ENCODE measurements around the gene AGBL4.
"Not testable (repeated sequence)": the region's sequence is repeated elsewhere in the genome, so short reads cannot be mapped to it uniquely, and the experiment has no call there.

AGBL4 gene

DNA sequence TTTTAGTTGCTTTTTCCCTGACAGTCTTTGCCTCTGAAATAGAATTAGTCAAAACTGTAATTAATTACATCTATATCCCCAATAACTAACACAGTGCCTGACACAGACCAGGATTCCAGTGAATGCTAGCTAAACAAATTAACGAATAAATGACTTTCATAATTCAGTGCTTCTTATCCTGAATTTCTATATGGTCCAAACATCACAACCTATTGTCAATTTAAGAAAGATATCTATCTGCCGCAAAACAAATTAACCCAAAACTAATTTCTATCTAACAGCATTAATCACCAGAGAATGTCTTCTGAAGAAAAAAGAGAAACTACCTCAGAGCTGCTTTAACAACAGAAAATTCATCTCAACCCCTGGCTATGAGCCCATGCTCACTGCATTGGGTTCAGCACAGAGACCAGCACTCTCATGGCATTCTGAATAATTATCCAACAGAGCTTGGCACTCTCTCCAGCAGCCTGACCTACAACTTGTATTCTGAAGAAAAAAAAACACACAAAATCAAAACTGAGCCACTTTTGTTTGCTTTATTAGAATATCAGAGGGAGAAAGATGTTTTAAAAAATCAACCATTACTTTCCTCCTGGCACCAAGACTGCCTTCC, 699.7 kb downstream of the AGBL4 start:
- H3K27ac ChIP-seq (ENCODE audit: low read depth, low read length): no peak overlapping the region
- H3K4me1 ChIP-seq (ENCODE audit: control insufficient read depth in 1 of 2, insufficient read depth in 2 of 2, low read length in 2 of 2): no peaks in the 10 kb centered on the region
- H3K27me3 ChIP-seq (ENCODE audit: control insufficient read depth in 1 of 2, insufficient read depth in 2 of 2, low read length in 2 of 2): no peaks in the 10 kb centered on the region
- H3K9ac ChIP-seq (ENCODE audit: low read depth in 1 of 2, low read length in 2 of 2): no peak overlapping the region
- no peaks in the 10 kb centered on the region for H3K36me3 ChIP-seq (ENCODE audit: control insufficient read depth in 1 of 2, insufficient read depth in 2 of 2, low read length in 2 of 2)
- no peak overlapping the region for H3K4me3 ChIP-seq (ENCODE audit: low read depth in 1 of 2, low read length in 2 of 2)
- no peaks in the 10 kb centered on the region for H3K9me3 ChIP-seq (ENCODE audit: control insufficient read depth in 1 of 2, low read length in 2 of 2)

- H3K36me3 ChIP-seq (ENCODE audit: control insufficient read depth in 1 of 2, insufficient read depth in 2 of 2, low read length in 2 of 2); H3K9ac ChIP-seq (ENCODE audit: low read depth in 1 of 2, low read length in 2 of 2); H3K9me3 ChIP-seq (ENCODE audit: control insufficient read depth in 1 of 2, low read length in 2 of 2); H3K27me3 ChIP-seq (ENCODE audit: control insufficient read depth in 1 of 2, insufficient read depth in 2 of 2, low read length in 2 of 2); H3K4me3 ChIP-seq (ENCODE audit: low read depth in 1 of 2, low read length in 2 of 2); H3K4me1 ChIP-seq (ENCODE audit: control insufficient read depth in 1 of 2, insufficient read depth in 2 of 2, low read length in 2 of 2); H3K27ac ChIP-seq (ENCODE audit: low read depth, low read length): not testable (repeated sequence)
These were observed 703.3 kb downstream of the AGBL4 start for GRCh38 chr1:49320493-49320892.

DNA sequence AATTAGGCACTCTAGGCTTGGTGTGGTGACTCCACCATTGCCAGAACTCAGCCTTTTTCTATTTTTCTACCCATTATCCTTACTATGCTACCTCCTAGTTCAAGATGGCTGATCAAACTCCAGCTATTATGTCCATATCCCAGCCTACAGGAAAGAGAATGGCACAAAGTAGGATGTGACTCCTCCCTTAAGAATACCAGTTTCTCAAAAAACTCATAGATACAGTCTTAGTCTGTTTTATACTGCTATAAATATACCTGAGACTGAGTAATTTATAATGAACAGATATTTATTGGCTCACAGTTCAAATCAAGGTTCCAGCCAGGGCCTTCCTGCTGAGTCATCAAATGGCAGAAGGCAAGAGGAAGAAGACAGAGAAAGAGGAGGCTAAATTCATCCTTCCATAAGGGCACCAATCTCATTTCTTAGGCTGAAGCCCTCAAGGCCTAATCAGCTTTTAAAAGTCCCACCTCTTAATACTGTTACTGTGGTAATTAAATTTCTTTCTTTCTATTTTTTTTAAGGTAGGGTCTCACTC, 704.3 kb downstream of the AGBL4 start:
- Histone ChIP-seq H3K9me3 (ENCODE audit: control insufficient read depth in 1 of 2, low read length in 2 of 2) (no peaks in the 10 kb centered on the region), H3K36me3 (ENCODE audit: control insufficient read depth in 1 of 2, insufficient read depth in 2 of 2, low read length in 2 of 2) (no peaks in the 10 kb centered on the region), H3K4me3 (ENCODE audit: low read depth in 1 of 2, low read length in 2 of 2) (no peak overlapping the region), H3K27ac (ENCODE audit: low read depth, low read length) (no peak overlapping the region), H3K9ac (ENCODE audit: low read depth in 1 of 2, low read length in 2 of 2) (no peak overlapping the region), H3K27me3 (ENCODE audit: control insufficient read depth in 1 of 2, insufficient read depth in 2 of 2, low read length in 2 of 2) (no peaks in the 10 kb centered on the region), H3K4me1 (ENCODE audit: control insufficient read depth in 1 of 2, insufficient read depth in 2 of 2, low read length in 2 of 2) (no peaks in the 10 kb centered on the region)

DNA sequence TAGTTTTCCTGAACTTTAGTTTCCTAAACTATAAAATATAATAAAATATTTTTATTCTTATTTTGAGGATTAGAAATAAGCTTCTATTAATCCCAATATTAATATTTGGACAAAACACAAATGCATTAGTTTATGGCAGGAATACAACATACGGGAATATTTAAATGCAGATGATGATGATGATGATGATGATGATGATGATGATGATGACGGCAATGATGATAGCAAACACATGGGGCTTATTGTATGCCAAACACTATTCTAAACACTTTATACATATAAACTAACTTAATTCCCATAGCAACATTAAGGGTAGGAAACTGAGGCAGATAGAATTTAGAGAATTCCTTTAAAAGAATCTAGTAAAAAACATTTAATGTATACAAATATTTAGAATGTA, 705.5 kb downstream of the AGBL4 start:
- Histone ChIP-seq H3K9ac (ENCODE audit: low read depth in 1 of 2, low read length in 2 of 2) (no peak overlapping the region), H3K27ac (ENCODE audit: low read depth, low read length) (no peak overlapping the region), H3K4me1 (ENCODE audit: control insufficient read depth in 1 of 2, insufficient read depth in 2 of 2, low read length in 2 of 2) (no peaks in the 10 kb centered on the region), H3K27me3 (ENCODE audit: control insufficient read depth in 1 of 2, insufficient read depth in 2 of 2, low read length in 2 of 2) (no peaks in the 10 kb centered on the region), H3K4me3 (ENCODE audit: low read depth in 1 of 2, low read length in 2 of 2) (no peak overlapping the region), H3K36me3 (ENCODE audit: control insufficient read depth in 1 of 2, insufficient read depth in 2 of 2, low read length in 2 of 2) (no peaks in the 10 kb centered on the region), H3K9me3 (ENCODE audit: control insufficient read depth in 1 of 2, low read length in 2 of 2) (no peaks in the 10 kb centered on the region)

DNA sequence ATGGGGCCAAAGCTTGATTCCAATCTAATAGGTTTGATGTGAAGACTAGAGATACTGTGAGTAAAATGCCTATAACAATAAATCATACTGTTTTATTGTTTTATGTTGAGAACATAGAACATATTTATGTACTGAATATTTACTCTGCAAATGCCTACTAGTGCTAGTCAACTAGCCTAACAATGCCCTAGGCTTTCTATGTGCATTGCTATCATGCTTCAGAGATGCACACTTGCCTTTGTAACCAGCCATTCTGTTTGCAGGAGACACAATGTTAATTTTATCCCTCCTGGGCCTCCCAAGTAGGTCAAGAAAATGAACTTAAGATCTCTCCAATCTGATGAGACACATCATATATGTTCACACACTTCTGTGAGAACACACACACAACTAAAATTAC, 716.3 kb downstream of the AGBL4 start:
- no peaks in the 10 kb centered on the region for H3K36me3 ChIP-seq (ENCODE audit: control insufficient read depth in 1 of 2, insufficient read depth in 2 of 2, low read length in 2 of 2)
- no peaks in the 10 kb centered on the region for H3K27me3 ChIP-seq (ENCODE audit: control insufficient read depth in 1 of 2, insufficient read depth in 2 of 2, low read length in 2 of 2)
- H3K9ac ChIP-seq (ENCODE audit: low read depth in 1 of 2, low read length in 2 of 2): no peak overlapping the region
- H3K4me3 ChIP-seq (ENCODE audit: low read depth in 1 of 2, low read length in 2 of 2): no peak overlapping the region
- peaks cover 0 to 4% of the 10 kb centered on the region in 2 donors for H3K9me3 ChIP-seq (ENCODE audit: control insufficient read depth in 1 of 2, low read length in 2 of 2)
- no peaks in the 10 kb centered on the region for H3K4me1 ChIP-seq (ENCODE audit: control insufficient read depth in 1 of 2, insufficient read depth in 2 of 2, low read length in 2 of 2)
- H3K27ac ChIP-seq (ENCODE audit: low read depth, low read length): no peak overlapping the region

GRCh38 chr1:49306507-49307070, 717.2 kb downstream of the AGBL4 start:
- Histone ChIP-seq H3K4me3 (ENCODE audit: low read depth in 1 of 2, low read length in 2 of 2) (no peak overlapping the region), H3K9ac (ENCODE audit: low read depth in 1 of 2, low read length in 2 of 2) (no peak overlapping the region), H3K4me1 (ENCODE audit: control insufficient read depth in 1 of 2, insufficient read depth in 2 of 2, low read length in 2 of 2) (no peaks in the 10 kb centered on the region), H3K27ac (ENCODE audit: low read depth, low read length) (no peak overlapping the region), H3K27me3 (ENCODE audit: control insufficient read depth in 1 of 2, insufficient read depth in 2 of 2, low read length in 2 of 2) (no peaks in the 10 kb centered on the region), H3K9me3 (ENCODE audit: control insufficient read depth in 1 of 2, low read length in 2 of 2) (peaks cover 0 to 4% of the 10 kb centered on the region in 2 donors), H3K36me3 (ENCODE audit: control insufficient read depth in 1 of 2, insufficient read depth in 2 of 2, low read length in 2 of 2) (no peaks in the 10 kb centered on the region)

DNA sequence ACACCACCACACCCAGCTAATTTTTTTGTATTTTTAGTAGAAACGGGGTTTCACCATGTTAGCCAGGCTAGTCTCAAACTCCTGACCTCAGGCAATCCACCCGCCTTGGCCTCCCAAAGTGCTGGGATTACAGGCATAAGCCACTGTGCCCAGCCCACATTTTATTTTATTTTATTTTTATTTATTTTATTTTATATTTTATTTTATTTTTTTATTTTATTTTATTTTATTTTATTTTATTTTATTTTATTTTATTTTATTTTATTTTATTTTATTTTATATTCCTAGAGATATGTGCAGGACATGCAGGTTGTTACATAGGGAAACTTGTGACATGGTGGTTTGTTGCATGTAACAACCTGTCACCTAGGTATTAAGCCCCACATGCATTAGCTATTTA, 721.4 kb downstream of the AGBL4 start:
- not testable (repeated sequence) for H3K27ac ChIP-seq (ENCODE audit: low read depth, low read length); H3K9ac ChIP-seq (ENCODE audit: low read depth in 1 of 2, low read length in 2 of 2); H3K36me3 ChIP-seq (ENCODE audit: control insufficient read depth in 1 of 2, insufficient read depth in 2 of 2, low read length in 2 of 2); H3K27me3 ChIP-seq (ENCODE audit: control insufficient read depth in 1 of 2, insufficient read depth in 2 of 2, low read length in 2 of 2); H3K4me3 ChIP-seq (ENCODE audit: low read depth in 1 of 2, low read length in 2 of 2); H3K4me1 ChIP-seq (ENCODE audit: control insufficient read depth in 1 of 2, insufficient read depth in 2 of 2, low read length in 2 of 2); H3K9me3 ChIP-seq (ENCODE audit: control insufficient read depth in 1 of 2, low read length in 2 of 2)

DNA sequence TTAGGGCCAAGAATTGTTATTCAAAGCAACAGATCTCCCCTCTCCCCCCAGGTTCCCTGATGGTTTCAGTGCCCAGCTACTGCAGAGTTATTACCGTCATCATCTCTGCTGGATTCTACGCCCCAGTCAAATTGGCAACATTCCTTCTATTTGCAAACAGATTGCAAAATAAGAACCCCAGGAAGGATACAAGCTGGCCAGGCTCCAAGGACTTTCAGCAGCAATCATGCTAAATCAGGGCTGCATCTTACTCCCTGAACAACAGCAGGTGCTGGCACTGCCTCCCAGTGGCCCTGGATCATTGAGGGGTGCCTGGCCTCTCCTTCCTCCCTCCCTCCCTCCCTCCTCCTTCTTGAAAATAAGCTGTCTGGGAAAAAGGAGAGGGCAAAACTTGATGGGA, 725.5 kb downstream of the AGBL4 start:
- Histone ChIP-seq H3K9ac (ENCODE audit: low read depth in 1 of 2, low read length in 2 of 2) (no peak overlapping the region), H3K27me3 (ENCODE audit: control insufficient read depth in 1 of 2, insufficient read depth in 2 of 2, low read length in 2 of 2) (no peaks in the 10 kb centered on the region), H3K36me3 (ENCODE audit: control insufficient read depth in 1 of 2, insufficient read depth in 2 of 2, low read length in 2 of 2) (no peaks in the 10 kb centered on the region), H3K4me3 (ENCODE audit: low read depth in 1 of 2, low read length in 2 of 2) (no peak overlapping the region), H3K9me3 (ENCODE audit: control insufficient read depth in 1 of 2, low read length in 2 of 2) (peaks cover 0 to 4% of the 10 kb centered on the region in 2 donors), H3K27ac (ENCODE audit: low read depth, low read length) (no peak overlapping the region), H3K4me1 (ENCODE audit: control insufficient read depth in 1 of 2, insufficient read depth in 2 of 2, low read length in 2 of 2) (no peaks in the 10 kb centered on the region)

GRCh38 chr1:49297783-49298182, 726.0 kb downstream of the AGBL4 start:
- H3K27ac ChIP-seq (ENCODE audit: low read depth, low read length): no peak overlapping the region
- peaks cover 0 to 6% of the 10 kb centered on the region in 2 donors for H3K9me3 ChIP-seq (ENCODE audit: control insufficient read depth in 1 of 2, low read length in 2 of 2)
- H3K4me3 ChIP-seq (ENCODE audit: low read depth in 1 of 2, low read length in 2 of 2): no peak overlapping the region
- H3K36me3 ChIP-seq (ENCODE audit: control insufficient read depth in 1 of 2, insufficient read depth in 2 of 2, low read length in 2 of 2): no peaks in the 10 kb centered on the region
- no peaks in the 10 kb centered on the region for H3K4me1 ChIP-seq (ENCODE audit: control insufficient read depth in 1 of 2, insufficient read depth in 2 of 2, low read length in 2 of 2)
- H3K27me3 ChIP-seq (ENCODE audit: control insufficient read depth in 1 of 2, insufficient read depth in 2 of 2, low read length in 2 of 2): no peaks in the 10 kb centered on the region
- no peak overlapping the region for H3K9ac ChIP-seq (ENCODE audit: low read depth in 1 of 2, low read length in 2 of 2)

- H3K9me3 ChIP-seq (ENCODE audit: control insufficient read depth in 1 of 2, low read length in 2 of 2): peaks cover 0 to 13% of the 10 kb centered on the region in 2 donors
- H3K4me1 ChIP-seq (ENCODE audit: control insufficient read depth in 1 of 2, insufficient read depth in 2 of 2, low read length in 2 of 2): no peaks in the 10 kb centered on the region
- no peaks in the 10 kb centered on the region for H3K27me3 ChIP-seq (ENCODE audit: control insufficient read depth in 1 of 2, insufficient read depth in 2 of 2, low read length in 2 of 2)
- H3K27ac ChIP-seq (ENCODE audit: low read depth, low read length): no peak overlapping the region
- H3K9ac ChIP-seq (ENCODE audit: low read depth in 1 of 2, low read length in 2 of 2): no peak overlapping the region
- no peak overlapping the region for H3K4me3 ChIP-seq (ENCODE audit: low read depth in 1 of 2, low read length in 2 of 2)
- no peaks in the 10 kb centered on the region for H3K36me3 ChIP-seq (ENCODE audit: control insufficient read depth in 1 of 2, insufficient read depth in 2 of 2, low read length in 2 of 2)
These were observed 729.2 kb downstream of the AGBL4 start for GRCh38 chr1:49294539-49294938.

Data from duodenal mucosa (tissue), 2 donors.